Lower lobe of right lung (tissue), 2 donors: ENCODE results near the gene KIRREL3. TPM values are rescaled to one million over a fixed set of nuclear protein-coding genes. Genes with fewer than 3 reads are reported as not detected.

Experiments used
- ATAC-seq, 2 donors: fragments of 200-7000 bp; cut with Tn5 transposase; one replicate each; pipeline ENCODE4 v1.9.1; 2020 to 2022; ENCODE audit warnings: mild to moderate bottlenecking in 2 of 2, moderate library complexity in 2 of 2
- DNase-seq: peaks from one replicate; pipeline ENCODE4 v3.0.0-alpha.2; 2020
- H3K27ac ChIP-seq: fragments of 200-600 bp; one replicate; pipeline ENCODE4 v1.8.0; 2022
- H3K27me3 ChIP-seq: fragments of 200-600 bp; one replicate; pipeline ENCODE4 v1.8.0; 2022; ENCODE audit warnings: low read depth
- H3K36me3 ChIP-seq: fragments of 200-600 bp; one replicate; pipeline ENCODE4 v1.8.0; 2022; ENCODE audit warnings: mild to moderate bottlenecking
- H3K4me1 ChIP-seq: fragments of 200-600 bp; one replicate; pipeline ENCODE4 v1.8.0; 2022
- H3K4me3 ChIP-seq: fragments of 200-600 bp; one replicate; pipeline ENCODE4 v1.8.0; 2022; ENCODE audit warnings: mild to moderate bottlenecking
- H3K9me3 ChIP-seq: fragments of 200-600 bp; one replicate; pipeline ENCODE4 v1.8.0; 2022
- intact Hi-C: fragments of 100-400 bp; cut with DNase I; formaldehyde crosslinking; loops from one replicate; pipeline ENCODE4 v1.11.0; 2022
- total RNA-seq: library from RNA; stranded (reverse); fragmentation: NEBNext Ultra II Directional; extraction: Animal tissue kit (Norgen Biotek cat#: 25700); gene quantifications from one replicate; pipeline ENCODE4 v1.2.1, GENCODE V29; 2021
- TF ChIP-seq, protein P1 (sequence below): fragments of 200-600 bp; IDR thresholded peaks from one replicate; pipeline ENCODE4 v1.8.0; 2022; ENCODE audit warnings: antibody characterized with exemption, mild to moderate bottlenecking
- donor health status: DM: no; HTN: yes; CAD: no; lungs with severe emphysema.

Gene KIRREL3
- total RNA-seq, 1 donor from 2014 or later: 0.15 TPM

DNA sequence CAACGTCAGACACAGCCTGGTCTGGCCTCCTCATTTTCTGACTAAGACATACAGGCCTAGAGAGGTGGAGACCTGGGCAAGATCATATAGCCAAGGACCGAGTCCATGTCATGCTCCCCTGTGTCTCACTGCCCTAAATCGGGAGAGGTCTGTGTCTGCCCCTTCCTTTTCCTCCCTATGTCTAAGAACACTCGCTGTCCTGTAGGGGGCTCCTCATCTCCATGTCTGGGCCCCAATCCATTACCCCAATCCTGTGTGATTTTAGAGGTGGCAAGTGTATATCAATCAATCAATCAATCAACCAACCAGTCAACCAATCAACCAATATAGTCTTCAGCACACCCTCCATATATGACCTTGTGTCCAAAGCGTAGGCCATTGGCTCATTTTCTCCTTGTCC is 125.7 kb downstream of the KIRREL3 start:
- H3K27me3 ChIP-seq: no peaks in the 10 kb centered on the region
- H3K27ac ChIP-seq: no peak overlapping the region
- DNase-seq: no peak
- TF ChIP-seq, protein P1, sequence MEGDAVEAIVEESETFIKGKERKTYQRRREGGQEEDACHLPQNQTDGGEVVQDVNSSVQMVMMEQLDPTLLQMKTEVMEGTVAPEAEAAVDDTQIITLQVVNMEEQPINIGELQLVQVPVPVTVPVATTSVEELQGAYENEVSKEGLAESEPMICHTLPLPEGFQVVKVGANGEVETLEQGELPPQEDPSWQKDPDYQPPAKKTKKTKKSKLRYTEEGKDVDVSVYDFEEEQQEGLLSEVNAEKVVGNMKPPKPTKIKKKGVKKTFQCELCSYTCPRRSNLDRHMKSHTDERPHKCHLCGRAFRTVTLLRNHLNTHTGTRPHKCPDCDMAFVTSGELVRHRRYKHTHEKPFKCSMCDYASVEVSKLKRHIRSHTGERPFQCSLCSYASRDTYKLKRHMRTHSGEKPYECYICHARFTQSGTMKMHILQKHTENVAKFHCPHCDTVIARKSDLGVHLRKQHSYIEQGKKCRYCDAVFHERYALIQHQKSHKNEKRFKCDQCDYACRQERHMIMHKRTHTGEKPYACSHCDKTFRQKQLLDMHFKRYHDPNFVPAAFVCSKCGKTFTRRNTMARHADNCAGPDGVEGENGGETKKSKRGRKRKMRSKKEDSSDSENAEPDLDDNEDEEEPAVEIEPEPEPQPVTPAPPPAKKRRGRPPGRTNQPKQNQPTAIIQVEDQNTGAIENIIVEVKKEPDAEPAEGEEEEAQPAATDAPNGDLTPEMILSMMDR: no peak
- H3K36me3 ChIP-seq: no peaks in the 10 kb centered on the region
- intact Hi-C loops: no loop called here
- H3K4me1 ChIP-seq: no peaks in the 10 kb centered on the region
- ATAC-seq: peak in 1 of 2 donors; percentile 11
- no peaks in the 10 kb centered on the region for H3K9me3 ChIP-seq
- H3K4me3 ChIP-seq: no peak overlapping the region

DNA sequence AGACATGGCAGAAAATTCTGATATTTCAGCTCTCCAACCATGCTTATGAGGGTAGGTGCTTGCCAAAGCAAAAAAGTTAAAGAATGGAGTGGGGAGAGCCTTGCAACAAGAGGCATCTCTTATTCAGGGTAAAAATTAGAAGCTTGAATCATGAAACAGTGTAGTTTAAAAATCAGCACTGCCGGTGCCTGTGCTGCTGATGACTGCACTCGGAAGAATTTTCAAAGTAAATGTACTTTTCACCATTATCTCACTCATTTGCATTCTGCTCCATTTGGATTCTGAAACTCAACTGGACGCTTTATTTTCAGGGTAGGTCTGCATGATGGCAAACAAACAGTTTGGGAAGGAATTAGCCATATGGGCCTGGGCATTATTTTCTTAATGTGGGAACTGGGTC is 126.3 kb downstream of the KIRREL3 start:
- Histone ChIP-seq H3K4me1 (no peaks in the 10 kb centered on the region), H3K9me3 (no peaks in the 10 kb centered on the region), H3K27ac (no peak overlapping the region), H3K4me3 (no peak overlapping the region), H3K36me3 (no peaks in the 10 kb centered on the region), H3K27me3 (no peaks in the 10 kb centered on the region)
- intact Hi-C loops: no loop called here
- TF ChIP-seq, protein P1: no peak
- DNase-seq (no peak), ATAC-seq (no peak)

DNA sequence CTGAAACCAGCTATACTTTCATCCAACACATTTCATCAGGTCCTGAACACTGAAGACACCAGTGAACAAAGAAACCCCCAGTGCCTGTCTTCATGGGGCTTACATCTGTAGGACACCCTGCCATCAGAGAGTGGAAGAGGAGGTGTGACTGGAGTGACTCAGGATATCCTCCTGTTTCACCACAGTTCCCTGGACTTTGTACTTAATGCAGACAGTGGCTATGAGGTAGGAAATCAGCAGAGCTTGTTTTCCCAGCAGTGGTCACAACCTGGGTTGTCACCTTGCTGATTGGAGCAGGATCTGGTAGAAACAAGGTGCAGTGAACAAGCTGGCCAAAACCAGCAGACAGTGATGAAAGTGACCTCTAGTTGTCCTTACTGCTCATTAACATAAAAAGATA is 128.8 kb downstream of the KIRREL3 start:
- ATAC-seq: no peak
- Histone ChIP-seq H3K4me1 (no peaks in the 10 kb centered on the region), H3K4me3 (no peak overlapping the region), H3K9me3 (no peaks in the 10 kb centered on the region), H3K27me3 (no peaks in the 10 kb centered on the region), H3K36me3 (no peaks in the 10 kb centered on the region), H3K27ac (no peak overlapping the region)
- intact Hi-C loops: no loop called here
- DNase-seq: no peak
- TF ChIP-seq, protein P1: no peak

DNA sequence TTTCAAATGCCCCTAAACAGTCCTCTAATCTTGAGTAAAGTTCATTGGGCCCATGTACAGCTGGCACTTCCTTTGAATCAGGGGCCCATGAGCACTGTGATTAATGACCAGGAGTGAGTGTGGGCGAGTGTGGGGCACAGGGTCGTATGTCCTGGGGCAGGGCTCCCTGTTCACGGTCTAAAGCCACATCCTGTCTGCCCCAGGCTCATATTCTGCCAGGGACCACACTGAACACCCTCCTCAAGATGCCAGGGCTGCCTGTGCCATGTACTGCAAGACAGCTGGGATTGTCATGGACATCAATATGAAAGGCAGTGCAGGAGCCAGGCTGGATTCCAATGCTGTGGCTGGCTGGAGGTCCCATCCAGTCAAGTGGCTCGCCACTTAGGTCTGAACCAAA is 130.5 kb downstream of the KIRREL3 start:
- Histone ChIP-seq H3K4me3 (no peak overlapping the region), H3K27me3 (no peaks in the 10 kb centered on the region), H3K4me1 (no peaks in the 10 kb centered on the region), H3K27ac (no peak overlapping the region), H3K9me3 (no peaks in the 10 kb centered on the region), H3K36me3 (no peaks in the 10 kb centered on the region)
- no peak for ATAC-seq
- TF ChIP-seq, protein P1: no peak
- intact Hi-C loops: no loop called here
- DNase-seq: no peak

GRCh38 chr11:126868741-126869140 is 131.8 kb downstream of the KIRREL3 start:
- Histone ChIP-seq H3K4me1 (no peaks in the 10 kb centered on the region), H3K36me3 (no peaks in the 10 kb centered on the region), H3K27me3 (no peaks in the 10 kb centered on the region), H3K27ac (no peak overlapping the region), H3K4me3 (no peak overlapping the region), H3K9me3 (no peaks in the 10 kb centered on the region)
- intact Hi-C loops: no loop called here
- DNase-seq (no peak), ATAC-seq (no peak)
- TF ChIP-seq, protein P1: no peak

GRCh38 chr11:126864934-126865333 is 135.6 kb downstream of the KIRREL3 start:
- no peak for DNase-seq
- Histone ChIP-seq H3K27me3 (no peaks in the 10 kb centered on the region), H3K27ac (no peak overlapping the region), H3K4me1 (no peaks in the 10 kb centered on the region), H3K36me3 (no peaks in the 10 kb centered on the region), H3K4me3 (no peak overlapping the region), H3K9me3 (no peaks in the 10 kb centered on the region)
- no peak for ATAC-seq
- TF ChIP-seq, protein P1: no peak
- intact Hi-C loops: no loop called here
